ENCODE data around the gene JADE1.
A peak's percentile ranks its signal among the peaks of the same experiment; 100 is the strongest.

The JADE1 gene

GRCh38 chr4:128812442-128813235 is 3.1 kb downstream of the JADE1 start:
- TF ChIP-seq CTCF (IDR thresholded peaks at IDR 0.05; ENCODE audit: low read depth, low read length) = no peak
- no peak for TF ChIP-seq MYC (IDR thresholded peaks at IDR 0.05; ENCODE audit: low read depth, low read length)
- no peak for TF ChIP-seq POLR2A (IDR thresholded peaks at IDR 0.05; ENCODE audit: extremely low read depth, insufficient read length)
- no peak for TF ChIP-seq MAX (IDR thresholded peaks at IDR 0.05; ENCODE audit: low read depth, low read length)
- peak; percentile 74 for DNase-seq (ENCODE audit: low read depth)
- peak overlapping the region; percentile 81 for H3K4me3 ChIP-seq (ENCODE audit: low read depth, low read length)

GRCh38 chr4:128813965-128814364 is 4.5 kb downstream of the JADE1 start:
- TF ChIP-seq MAX (IDR thresholded peaks at IDR 0.05; ENCODE audit: low read depth, low read length) = no peak
- no peak for TF ChIP-seq POLR2A (IDR thresholded peaks at IDR 0.05; ENCODE audit: extremely low read depth, insufficient read length)
- TF ChIP-seq CTCF (IDR thresholded peaks at IDR 0.05; ENCODE audit: low read depth, low read length) = no peak
- TF ChIP-seq MYC (IDR thresholded peaks at IDR 0.05; ENCODE audit: low read depth, low read length) = no peak
- DNase-seq (ENCODE audit: low read depth) = no peak
- H3K4me3 ChIP-seq (ENCODE audit: low read depth, low read length) = peak overlapping the region; percentile 32

GRCh38 chr4:128818442-128818841 is 8.9 kb downstream of the JADE1 start:
- H3K4me3 ChIP-seq (ENCODE audit: low read depth, low read length) = no peak overlapping the region
- TF ChIP-seq CTCF (IDR thresholded peaks at IDR 0.05; ENCODE audit: low read depth, low read length) (no peak), POLR2A (IDR thresholded peaks at IDR 0.05; ENCODE audit: extremely low read depth, insufficient read length) (no peak), MAX (IDR thresholded peaks at IDR 0.05; ENCODE audit: low read depth, low read length) (no peak), MYC (IDR thresholded peaks at IDR 0.05; ENCODE audit: low read depth, low read length) (no peak)
- no peak for DNase-seq (ENCODE audit: low read depth)

- TF ChIP-seq MYC (IDR thresholded peaks at IDR 0.05; ENCODE audit: low read depth, low read length) (no peak), MAX (IDR thresholded peaks at IDR 0.05; ENCODE audit: low read depth, low read length) (no peak), CTCF (IDR thresholded peaks at IDR 0.05; ENCODE audit: low read depth, low read length) (no peak)
- DNase-seq (ENCODE audit: low read depth) = no peak
- H3K4me3 ChIP-seq (ENCODE audit: low read depth, low read length) = no peak overlapping the region
These were observed 9.7 kb downstream of the JADE1 start for GRCh38 chr4:128819082-128819742.

- H3K4me3 ChIP-seq (ENCODE audit: low read depth, low read length) = no peak overlapping the region
- TF ChIP-seq POLR2A (IDR thresholded peaks at IDR 0.05; ENCODE audit: extremely low read depth, insufficient read length) = no peak
- no peak for TF ChIP-seq MYC (IDR thresholded peaks at IDR 0.05; ENCODE audit: low read depth, low read length)
- TF ChIP-seq MAX (IDR thresholded peaks at IDR 0.05; ENCODE audit: low read depth, low read length) = no peak
- TF ChIP-seq CTCF (IDR thresholded peaks at IDR 0.05; ENCODE audit: low read depth, low read length) = no peak
- DNase-seq (ENCODE audit: low read depth) = no peak
These were observed 11.2 kb downstream of the JADE1 start for GRCh38 chr4:128820671-128821070.

Measured in NB4 (cell line).